BLaER1 treated with 17β-estradiol and CSF1 and Interleukin-3, amounts not matched to agents 10 nM and 100 nM (cell line): ENCODE data around the gene SCFD2.

ENCODE experiments used
- H3K27ac ChIP-seq, 11 experiments: shearing (Covaris generic); formaldehyde crosslinking; 2 replicates each; pipeline ENCODE4 v1.8.1; 2022
- H3K27me3 ChIP-seq, 11 experiments: shearing (Covaris generic); formaldehyde crosslinking; 2 replicates each; pipeline ENCODE4 v1.8.1; 2022
- H3K36me3 ChIP-seq, 11 experiments: shearing (Covaris generic); formaldehyde crosslinking; 2 replicates each; pipeline ENCODE4 v1.8.1; 2022
- H3K4me1 ChIP-seq, 10 experiments: shearing (Covaris generic); formaldehyde crosslinking; 2 replicates each; pipeline ENCODE4 v1.8.1; 2022
- H3K4me2 ChIP-seq, 11 experiments: shearing (Covaris generic); formaldehyde crosslinking; 2 replicates each; pipeline ENCODE4 v1.8.1; 2022
- H3K4me3 ChIP-seq, 10 experiments: shearing (Covaris generic); formaldehyde crosslinking; 2 replicates each; pipeline ENCODE4 v1.8.1; 2022
- H3K9ac ChIP-seq, 11 experiments: shearing (Covaris generic); formaldehyde crosslinking; 2 replicates each; pipeline ENCODE4 v1.8.1; 2022
- H3K9me3 ChIP-seq, 11 experiments: shearing (Covaris generic); formaldehyde crosslinking; replicated peaks in 1 of 11; 2 replicates each; pipeline ENCODE4 v1.8.1; 2022
- H4K20me1 ChIP-seq, 11 experiments: shearing (Covaris generic); formaldehyde crosslinking; 2 replicates each; pipeline ENCODE4 v1.8.1; 2022
- Cebpa-rat ChIP-seq, 11 experiments: shearing (Covaris generic); IDR thresholded peaks; 2 replicates each; pipeline ENCODE4 v1.8.1; 2022

Gene SCFD2

GRCh38 chr4:53007024-53007423 is 358.8 kb downstream of the SCFD2 start:
- H3K27me3 ChIP-seq, result no peaks in the 10 kb centered on the region
- no peak overlapping the region for H3K9ac ChIP-seq
- no peak for TF ChIP-seq Cebpa-rat (IDR thresholded peaks at IDR 0.05)
- peaks cover 8 to 22% (median 17%) of the 10 kb centered on the region in 11 experiments; a peak in 20 of 22 replicates for H3K9me3 ChIP-seq
- H3K4me3 ChIP-seq, result no peak overlapping the region
- no peaks in the 10 kb centered on the region for H4K20me1 ChIP-seq
- H3K4me1 ChIP-seq, result peaks cover 16 to 36% (median 27%) of the 10 kb centered on the region in 10 experiments
- H3K36me3 ChIP-seq, result peaks cover 0 to 8% (median 0%) of the 10 kb centered on the region in 11 experiments; a peak in 3 of 22 replicates
- H3K4me2 ChIP-seq, result no peak overlapping the region
- H3K27ac ChIP-seq, result no peak overlapping the region

- Histone ChIP-seq H3K36me3 (peaks cover 0 to 8% (median 0%) of the 10 kb centered on the region in 11 experiments; a peak in 3 of 22 replicates), H3K27me3 (no peaks in the 10 kb centered on the region), H4K20me1 (no peaks in the 10 kb centered on the region), H3K4me3 (no peak overlapping the region), H3K9ac (no peak overlapping the region), H3K9me3 (peaks cover 8 to 22% (median 17%) of the 10 kb centered on the region in 11 experiments; a peak in 20 of 22 replicates), H3K4me1 (peaks cover 14 to 25% (median 20%) of the 10 kb centered on the region in 10 experiments), H3K27ac (no peak overlapping the region), H3K4me2 (peak overlapping the region in 2 of 11 experiments; percentile 39 to 72; a peak in 4 of 22 replicates)
- no peak for TF ChIP-seq Cebpa-rat (IDR thresholded peaks at IDR 0.05)
Observed at GRCh38 chr4:53005808-53006207, 360.1 kb downstream of the SCFD2 start.

- Histone ChIP-seq H3K4me1 (peaks cover 14 to 25% (median 20%) of the 10 kb centered on the region in 10 experiments), H4K20me1 (no peaks in the 10 kb centered on the region), H3K9me3 (peaks cover 8 to 22% (median 17%) of the 10 kb centered on the region in 11 experiments; a peak in 20 of 22 replicates), H3K9ac (no peak overlapping the region), H3K27me3 (no peaks in the 10 kb centered on the region), H3K27ac (no peak overlapping the region), H3K4me3 (no peak overlapping the region), H3K36me3 (peaks cover 0 to 8% (median 0%) of the 10 kb centered on the region in 11 experiments; a peak in 3 of 22 replicates), H3K4me2 (peak overlapping the region; percentile 10 to 72 (median 50); a peak in 21 of 22 replicates)
- no peak for TF ChIP-seq Cebpa-rat (IDR thresholded peaks at IDR 0.05)
Observed at GRCh38 chr4:53005149-53005546, 360.7 kb downstream of the SCFD2 start.

- no peak for TF ChIP-seq Cebpa-rat (IDR thresholded peaks at IDR 0.05)
- Histone ChIP-seq H3K36me3 (peaks cover 0 to 11% (median 0%) of the 10 kb centered on the region in 11 experiments; a peak in 3 of 22 replicates), H3K9me3 (peaks cover 8 to 22% (median 17%) of the 10 kb centered on the region in 11 experiments; a peak in 20 of 22 replicates), H3K4me2 (peak overlapping the region; percentile 10 to 72 (median 50); a peak in 21 of 22 replicates), H4K20me1 (no peaks in the 10 kb centered on the region), H3K4me3 (no peak overlapping the region), H3K27me3 (no peaks in the 10 kb centered on the region), H3K4me1 (peaks cover 14 to 25% (median 20%) of the 10 kb centered on the region in 10 experiments), H3K9ac (no peak overlapping the region), H3K27ac (no peak overlapping the region)
Observed at GRCh38 chr4:53004497-53005148, 361.2 kb downstream of the SCFD2 start.

- no peak for TF ChIP-seq Cebpa-rat (IDR thresholded peaks at IDR 0.05)
- Histone ChIP-seq H3K9ac (no peak overlapping the region), H4K20me1 (no peaks in the 10 kb centered on the region), H3K4me3 (no peak overlapping the region), H3K9me3 (peaks cover 8 to 22% (median 17%) of the 10 kb centered on the region in 11 experiments; a peak in 20 of 22 replicates), H3K27me3 (no peaks in the 10 kb centered on the region), H3K4me2 (peak overlapping the region in 9 of 11 experiments; percentile 18 to 61 (median 50); a peak in 14 of 22 replicates), H3K36me3 (peaks cover 0 to 11% (median 0%) of the 10 kb centered on the region in 11 experiments; a peak in 3 of 22 replicates), H3K27ac (no peak overlapping the region), H3K4me1 (peaks cover 14 to 25% (median 20%) of the 10 kb centered on the region in 10 experiments)
Observed at GRCh38 chr4:53003959-53004358, 361.9 kb downstream of the SCFD2 start.

- no peak for TF ChIP-seq Cebpa-rat (IDR thresholded peaks at IDR 0.05)
- no peak overlapping the region for H3K4me2 ChIP-seq
- H3K4me3 ChIP-seq, result no peak overlapping the region
- H4K20me1 ChIP-seq, result no peaks in the 10 kb centered on the region
- H3K9me3 ChIP-seq, result peaks cover 0 to 5% (median 0%) of the 10 kb centered on the region in 11 experiments; a peak in 1 of 22 replicates
- peaks cover 11 to 21% (median 18%) of the 10 kb centered on the region in 10 experiments for H3K4me1 ChIP-seq
- H3K9ac ChIP-seq, result no peak overlapping the region
- H3K27me3 ChIP-seq, result no peaks in the 10 kb centered on the region
- peaks cover 0 to 12% (median 0%) of the 10 kb centered on the region in 11 experiments; a peak in 1 of 22 replicates for H3K36me3 ChIP-seq
- H3K27ac ChIP-seq, result no peak overlapping the region
Observed at GRCh38 chr4:53000560-53000959, 365.3 kb downstream of the SCFD2 start.

GRCh38 chr4:52999626-53000025 is 366.2 kb downstream of the SCFD2 start:
- Histone ChIP-seq H3K4me3 (no peak overlapping the region), H3K9ac (no peak overlapping the region), H3K27ac (no peak overlapping the region), H3K4me1 (peaks cover 2 to 13% (median 11%) of the 10 kb centered on the region in 10 experiments), H4K20me1 (no peaks in the 10 kb centered on the region), H3K9me3 (peaks cover 0 to 7% (median 0%) of the 10 kb centered on the region in 11 experiments; a peak in 4 of 22 replicates), H3K36me3 (peaks cover 0 to 12% (median 0%) of the 10 kb centered on the region in 11 experiments; a peak in 4 of 22 replicates), H3K27me3 (no peaks in the 10 kb centered on the region), H3K4me2 (no peak overlapping the region)
- TF ChIP-seq Cebpa-rat (IDR thresholded peaks at IDR 0.05), result no peak

GRCh38 chr4:52998413-52998812 is 367.4 kb downstream of the SCFD2 start:
- peaks cover 0 to 16% (median 0%) of the 10 kb centered on the region in 11 experiments; a peak in 6 of 22 replicates for H3K36me3 ChIP-seq
- peaks cover 0 to 6% (median 0%) of the 10 kb centered on the region in 10 experiments; a peak in 3 of 20 replicates for H3K4me1 ChIP-seq
- no peaks in the 10 kb centered on the region for H3K27me3 ChIP-seq
- H3K4me3 ChIP-seq, result no peak overlapping the region
- no peak overlapping the region for H3K27ac ChIP-seq
- no peaks in the 10 kb centered on the region for H4K20me1 ChIP-seq
- H3K4me2 ChIP-seq, result no peak overlapping the region
- TF ChIP-seq Cebpa-rat (IDR thresholded peaks at IDR 0.05), result no peak
- peaks cover 0 to 17% (median 11%) of the 10 kb centered on the region in 11 experiments; a peak in 15 of 22 replicates for H3K9me3 ChIP-seq
- H3K9ac ChIP-seq, result no peak overlapping the region

- peaks cover 0 to 16% (median 0%) of the 10 kb centered on the region in 11 experiments; a peak in 6 of 22 replicates for H3K36me3 ChIP-seq
- H3K4me2 ChIP-seq, result no peak overlapping the region
- TF ChIP-seq Cebpa-rat (IDR thresholded peaks at IDR 0.05), result no peak
- H3K9me3 ChIP-seq, result peaks cover 4 to 27% (median 18%) of the 10 kb centered on the region in 11 experiments; a peak in 20 of 22 replicates
- no peak overlapping the region for H3K27ac ChIP-seq
- H4K20me1 ChIP-seq, result no peaks in the 10 kb centered on the region
- H3K4me1 ChIP-seq, result peaks cover 0 to 6% (median 0%) of the 10 kb centered on the region in 10 experiments; a peak in 1 of 20 replicates
- no peaks in the 10 kb centered on the region for H3K27me3 ChIP-seq
- no peak overlapping the region for H3K9ac ChIP-seq
- H3K4me3 ChIP-seq, result no peak overlapping the region
Observed at GRCh38 chr4:52997132-52997416, 368.8 kb downstream of the SCFD2 start.
